Ovary (tissue), 9 donors: ENCODE results near the gene DAP3. TPM values are rescaled to one million over a fixed set of nuclear protein-coding genes. Genes with fewer than 3 reads are reported as not detected.
"Not testable (repeated sequence)": the region's sequence is repeated elsewhere in the genome, so short reads cannot be mapped to it uniquely, and the experiment has no call there.

Source experiments
- DNase-seq, 5 donors: peaks; one replicate each; pipeline ENCODE4 v3.0.0-alpha.2; 2019 to 2020
- H3K27ac ChIP-seq, 2 donors: fragments of 200-600 bp; one replicate each; pipeline versions ENCODE4 v1.5.1 to v1.8.0; 2019 to 2022
- H3K27me3 ChIP-seq: fragments of 200-600 bp; one replicate; pipeline ENCODE4 v1.8.0; 2022
- H3K36me3 ChIP-seq: fragments of 200-600 bp; sonication (generic); one replicate; pipeline ENCODE4 v1.5.1; 2019
- H3K4me1 ChIP-seq: one replicate; pipeline ENCODE4 v1.8.1; 2013; ENCODE audit warnings: mild to moderate bottlenecking, moderate library complexity; ENCODE audit not compliant: insufficient read depth
- H3K4me3 ChIP-seq: fragments of 200-600 bp; sonication (generic); one replicate; pipeline ENCODE4 v1.5.1; 2017
- H3K9me3 ChIP-seq, 2 donors: fragments of 200-600 bp in 1 of 2; sonication (generic) in 1 of 2; one replicate each; pipeline versions ENCODE4 v1.5.1 to v1.8.1; 2013 to 2019; ENCODE audit warnings: mild to moderate bottlenecking in 1 of 2, moderate library complexity in 1 of 2
- EP300 ChIP-seq: sonication (generic); formaldehyde crosslinking; IDR thresholded peaks from one replicate; pipeline ENCODE4 v1.6.1; 2017; ENCODE audit warnings: antibody characterized with exemption
- POLR2A ChIP-seq: fragments of 450-650 bp; IDR thresholded peaks from one replicate; pipeline ENCODE4 v1.6.1; 2017; ENCODE audit warnings: antibody characterized with exemption, mild to moderate bottlenecking, moderate library complexity
- WGBS, 3 donors: extraction: QIAGEN DNeasy Blood & Tissue Kit in 1 of 3; methylation state at CpG; one replicate each; pipeline versions ENCODE4 v1.1.5 to v1.1.7; 2013 to 2017; 5-methylcytosine and 5-hydroxymethylcytosine counted together
- intact Hi-C, 4 donors: fragments of 100-400 bp; cut with DNase I; formaldehyde crosslinking; loops; one replicate each; pipeline versions ENCODE4 v1.11.0 to v1.15.1; 2022 to 2023
- polyA plus RNA-seq, 2 donors: library from polyadenylated mRNA; stranded (reverse); fragments of 200-250 nt in 1 of 2; fragments of 350-450 nt in 1 of 2; fragmentation: Illumina TruSeq in 1 of 2; extraction: RNeasy Lipid Tissue Mini Kit (QIAGEN cat#74804) in 1 of 2; gene quantifications; one replicate each; pipeline ENCODE4 v1.2.3, GENCODE V29; 2013 to 2014
- total RNA-seq, 7 donors: library from RNA; depleted of rRNA in 2 of 7; stranded (reverse); fragments of >200 nt in 2 of 7; fragmentation: NEBNext Ultra II Directional in 3 of 7; extraction: Animal tissue kit (Norgen Biotek cat#: 25700) in 3 of 7; gene quantifications; one replicate each; pipeline versions ENCODE4 v1.1.0 to v1.2.4, GENCODE V29; 2016 to 2023
- TF ChIP-seq, protein P1 (sequence below), 3 donors: fragments of 450-650 bp in 2 of 3; fragments of 200-600 bp in 1 of 3; IDR thresholded peaks; one replicate each; pipeline versions ENCODE4 v1.5.1 to v1.8.0; 2016 to 2022; ENCODE audit warnings: antibody characterized with exemption in 3 of 3, mild to moderate bottlenecking in 1 of 3
- donor health status: DM: no; HTN: no; CAD: no; lungs with moderate emphysema.
- donor health status: DM: no; HTN: no; CAD: no.
- donor health status: Bipolar disorder and iron deficiency.
- donor health status: DM: yes; HTN: yes; CAD: no.
- donor health status: DM: no; HTN: no; CAD: no.
- donor health status: DM: yes; HTN: yes; CAD: no.

DAP3 gene
- total and polyA plus RNA-seq, 9 donors: 43.7 to 140 (median 61.4) TPM

DNA sequence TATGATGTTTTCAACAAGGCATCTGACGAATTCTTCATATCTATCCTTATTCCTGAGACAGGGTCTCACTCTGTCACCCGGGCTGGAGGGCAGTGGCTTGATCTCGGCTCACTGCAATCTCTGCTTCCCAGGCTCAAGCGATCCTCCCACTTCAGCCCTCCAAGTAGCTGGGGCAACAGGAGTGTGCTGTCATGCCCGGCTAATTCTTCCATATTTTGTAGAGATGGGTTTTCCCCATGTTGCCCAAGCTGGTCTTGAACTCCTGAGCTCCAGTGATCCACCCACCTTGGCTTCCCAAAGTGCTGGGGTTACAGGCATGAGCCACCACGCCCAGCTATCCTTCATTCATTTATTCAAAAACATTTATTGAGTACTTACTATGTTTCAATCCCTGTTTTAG is 8.4 kb upstream of the DAP3 start:
- WGBS, 3 donors: 89 to 92% (median 89%) methylated on average over 6 of the region's 6 CpGs
- no peak for TF ChIP-seq EP300
- TF ChIP-seq, protein P1, sequence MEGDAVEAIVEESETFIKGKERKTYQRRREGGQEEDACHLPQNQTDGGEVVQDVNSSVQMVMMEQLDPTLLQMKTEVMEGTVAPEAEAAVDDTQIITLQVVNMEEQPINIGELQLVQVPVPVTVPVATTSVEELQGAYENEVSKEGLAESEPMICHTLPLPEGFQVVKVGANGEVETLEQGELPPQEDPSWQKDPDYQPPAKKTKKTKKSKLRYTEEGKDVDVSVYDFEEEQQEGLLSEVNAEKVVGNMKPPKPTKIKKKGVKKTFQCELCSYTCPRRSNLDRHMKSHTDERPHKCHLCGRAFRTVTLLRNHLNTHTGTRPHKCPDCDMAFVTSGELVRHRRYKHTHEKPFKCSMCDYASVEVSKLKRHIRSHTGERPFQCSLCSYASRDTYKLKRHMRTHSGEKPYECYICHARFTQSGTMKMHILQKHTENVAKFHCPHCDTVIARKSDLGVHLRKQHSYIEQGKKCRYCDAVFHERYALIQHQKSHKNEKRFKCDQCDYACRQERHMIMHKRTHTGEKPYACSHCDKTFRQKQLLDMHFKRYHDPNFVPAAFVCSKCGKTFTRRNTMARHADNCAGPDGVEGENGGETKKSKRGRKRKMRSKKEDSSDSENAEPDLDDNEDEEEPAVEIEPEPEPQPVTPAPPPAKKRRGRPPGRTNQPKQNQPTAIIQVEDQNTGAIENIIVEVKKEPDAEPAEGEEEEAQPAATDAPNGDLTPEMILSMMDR (IDR thresholded peaks at IDR 0.05): no peak
- TF ChIP-seq POLR2A: no peak
- Histone ChIP-seq H3K4me1 (peaks cover 4% of the 10 kb centered on the region), H3K36me3 (no peaks in the 10 kb centered on the region), H3K4me3 (no peak overlapping the region), H3K27me3 (no peaks in the 10 kb centered on the region), H3K27ac (no peak overlapping the region), H3K9me3 (no peaks in the 10 kb centered on the region)
- intact Hi-C loops: no loop called here
- DNase-seq: no peak

GRCh38 chr1:155681776-155682175 is 7.1 kb upstream of the DAP3 start:
- intact Hi-C loops: no loop called here
- DNase-seq: no peak
- WGBS, 3 donors: 87 to 95% (median 94%) methylated on average over 2 of the region's 2 CpGs
- peaks cover 8% of the 10 kb centered on the region for H3K4me1 ChIP-seq
- no peaks in the 10 kb centered on the region for H3K27me3 ChIP-seq
- no peaks in the 10 kb centered on the region for H3K36me3 ChIP-seq
- no peak overlapping the region for H3K27ac ChIP-seq
- no peak overlapping the region for H3K4me3 ChIP-seq
- no peaks in the 10 kb centered on the region for H3K9me3 ChIP-seq
- TF ChIP-seq, protein P1 (IDR thresholded peaks at IDR 0.05): no peak
- TF ChIP-seq EP300: no peak
- no peak for TF ChIP-seq POLR2A

DNA sequence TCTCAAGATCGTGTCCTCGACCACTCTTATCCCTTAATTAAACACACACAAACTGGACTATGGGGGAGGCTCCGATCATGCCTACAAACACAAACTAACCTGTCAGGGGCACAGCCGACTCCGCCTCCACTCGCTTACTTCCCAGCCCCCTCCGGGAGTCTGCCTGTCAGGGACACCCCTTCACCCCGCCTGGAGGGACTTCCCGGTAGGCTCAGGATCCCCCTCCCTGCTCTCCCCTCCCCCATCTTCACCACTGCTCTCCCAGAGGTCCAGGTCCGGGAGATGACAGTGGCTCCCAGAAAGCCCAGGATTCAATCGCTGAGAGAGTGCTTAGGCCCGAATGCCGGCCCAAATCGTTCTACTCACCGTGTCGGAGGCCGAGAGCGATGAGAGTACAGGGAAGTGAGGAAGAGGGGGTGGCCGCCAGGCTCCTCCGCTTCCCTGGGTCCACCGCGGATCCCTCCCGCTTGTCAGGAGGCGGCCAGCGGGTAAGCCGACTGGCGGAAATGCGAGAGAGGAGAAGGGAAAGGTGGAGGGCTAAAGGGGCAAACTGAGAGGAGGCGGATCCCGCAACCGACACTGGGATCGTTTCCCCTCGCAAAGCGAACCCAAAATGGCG is 1.1 kb upstream of the DAP3 start:
- intact Hi-C loops, H3K36me3 ChIP-seq, H3K27me3 ChIP-seq, H3K9me3 ChIP-seq, H3K4me1 ChIP-seq: not testable (repeated sequence)
- DNase-seq: peak in 2 of 5 donors; percentile 22 to 32
- 0 to 1% (median 1%) methylated on average over 28 to 29 of the region's 35 CpGs for WGBS, 3 donors
- H3K27ac ChIP-seq: peak overlapping the region; percentile 89 to 94
- peak overlapping the region; percentile 76 for H3K4me3 ChIP-seq

GRCh38 chr1:155688324-155689080 is 389 bp upstream of the DAP3 start, which contains the start of gene YY1AP1:
Gene YY1AP1, minus strand, starts transcription at chr1:155688774. Its CDS starts 8,338 bp downstream, at chr1:155680436.
- DNase-seq: peak; percentile 91 to 93 (median 91)
- intact Hi-C loops: no loop called here
- TF ChIP-seq POLR2A (peak; percentile 75), EP300 (no peak)
- TF ChIP-seq, protein P1 (IDR thresholded peaks at IDR 0.05): peak in 2 of 3 donors; percentile 59 to 75
- H3K27me3 ChIP-seq: no peaks in the 10 kb centered on the region
- no peaks in the 10 kb centered on the region for H3K9me3 ChIP-seq
- peak within 1 kb of the TSS; percentile 76 for H3K4me3 ChIP-seq
- H3K36me3 ChIP-seq: no peaks in the 10 kb centered on the region
- peaks cover 8% of the 10 kb centered on the region for H3K4me1 ChIP-seq
- peak within 1 kb of the TSS; percentile 89 to 94 for H3K27ac ChIP-seq
- 0 to 1% (median 0%) methylated on average over 75 to 81 of the region's 81 CpGs for WGBS, 3 donors

DNA sequence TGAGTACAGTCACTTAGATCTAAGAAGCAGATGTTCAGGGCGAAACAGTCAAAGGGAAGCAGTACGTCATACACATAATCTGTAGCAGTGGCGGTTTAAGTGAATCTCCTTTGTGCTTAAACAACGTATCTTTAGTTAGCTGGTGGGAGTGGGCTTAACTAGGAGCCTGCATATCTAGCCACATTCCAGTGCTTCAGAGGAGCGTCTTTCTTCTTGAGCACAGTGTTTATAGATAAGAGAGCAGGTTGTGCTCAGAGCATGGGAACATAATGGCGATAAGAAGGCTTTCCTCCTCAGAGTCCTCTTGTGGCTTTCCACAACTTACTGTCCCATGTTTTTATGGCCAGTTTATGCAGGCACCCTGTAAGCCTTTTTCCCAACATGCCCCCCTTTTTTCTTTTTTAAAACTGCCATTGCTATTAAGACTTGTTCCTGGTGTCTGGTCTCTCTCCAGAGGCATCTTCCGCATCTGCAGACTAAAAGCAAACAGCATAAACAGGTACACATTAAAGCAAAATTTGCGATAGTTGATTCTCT is 3.2 kb downstream of the DAP3 start:
- intact Hi-C loops: no loop called here
- Histone ChIP-seq H3K36me3 (no peaks in the 10 kb centered on the region), H3K27me3 (no peaks in the 10 kb centered on the region), H3K4me3 (no peak overlapping the region), H3K4me1 (no peaks in the 10 kb centered on the region), H3K9me3 (no peaks in the 10 kb centered on the region), H3K27ac (no peak overlapping the region)
- 89 to 93% (median 93%) methylated on average over 8 of the region's 8 CpGs for WGBS, 3 donors
- DNase-seq: no peak
- TF ChIP-seq POLR2A: no peak
- TF ChIP-seq EP300: no peak
- TF ChIP-seq, protein P1 (IDR thresholded peaks at IDR 0.05): no peak
